ENCODE data around the gene POR.

DNA sequence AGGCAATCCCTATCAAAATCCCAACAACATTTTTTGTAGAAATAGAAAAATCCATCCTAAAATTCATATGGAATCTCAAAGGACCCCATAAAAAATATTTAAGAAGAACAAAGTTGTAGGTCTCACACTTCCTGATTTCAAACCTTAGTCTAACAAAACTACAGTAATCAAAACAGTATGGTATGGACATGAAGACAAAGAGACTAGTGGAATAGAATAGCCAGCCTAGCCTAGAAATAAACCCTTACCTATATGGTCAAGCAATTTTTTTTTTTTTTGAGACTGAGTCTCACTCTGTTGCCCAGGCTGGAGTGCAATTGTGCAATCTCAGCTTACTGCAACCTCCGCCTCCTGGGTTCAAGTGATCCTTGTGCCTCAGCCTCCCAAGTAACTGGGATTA lies 83.1 kb downstream of the POR start:
- TF ChIP-seq FOXJ3 (CRISPR knock-in tag; IDR thresholded peaks at IDR 0.05; ENCODE audit: borderline replicate concordance) (no peak), ZNF121 (CRISPR knock-in tag; IDR thresholded peaks at IDR 0.05) (no peak), ATF1 (CRISPR knock-in tag; IDR thresholded peaks at IDR 0.05) (no peak), NR2C2 (CRISPR knock-in tag; IDR thresholded peaks at IDR 0.05) (no peak)
- TF ChIP-seq, protein P1, sequence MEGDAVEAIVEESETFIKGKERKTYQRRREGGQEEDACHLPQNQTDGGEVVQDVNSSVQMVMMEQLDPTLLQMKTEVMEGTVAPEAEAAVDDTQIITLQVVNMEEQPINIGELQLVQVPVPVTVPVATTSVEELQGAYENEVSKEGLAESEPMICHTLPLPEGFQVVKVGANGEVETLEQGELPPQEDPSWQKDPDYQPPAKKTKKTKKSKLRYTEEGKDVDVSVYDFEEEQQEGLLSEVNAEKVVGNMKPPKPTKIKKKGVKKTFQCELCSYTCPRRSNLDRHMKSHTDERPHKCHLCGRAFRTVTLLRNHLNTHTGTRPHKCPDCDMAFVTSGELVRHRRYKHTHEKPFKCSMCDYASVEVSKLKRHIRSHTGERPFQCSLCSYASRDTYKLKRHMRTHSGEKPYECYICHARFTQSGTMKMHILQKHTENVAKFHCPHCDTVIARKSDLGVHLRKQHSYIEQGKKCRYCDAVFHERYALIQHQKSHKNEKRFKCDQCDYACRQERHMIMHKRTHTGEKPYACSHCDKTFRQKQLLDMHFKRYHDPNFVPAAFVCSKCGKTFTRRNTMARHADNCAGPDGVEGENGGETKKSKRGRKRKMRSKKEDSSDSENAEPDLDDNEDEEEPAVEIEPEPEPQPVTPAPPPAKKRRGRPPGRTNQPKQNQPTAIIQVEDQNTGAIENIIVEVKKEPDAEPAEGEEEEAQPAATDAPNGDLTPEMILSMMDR (IDR thresholded peaks at IDR 0.05): no peak
- TF ChIP-seq, protein P2, sequence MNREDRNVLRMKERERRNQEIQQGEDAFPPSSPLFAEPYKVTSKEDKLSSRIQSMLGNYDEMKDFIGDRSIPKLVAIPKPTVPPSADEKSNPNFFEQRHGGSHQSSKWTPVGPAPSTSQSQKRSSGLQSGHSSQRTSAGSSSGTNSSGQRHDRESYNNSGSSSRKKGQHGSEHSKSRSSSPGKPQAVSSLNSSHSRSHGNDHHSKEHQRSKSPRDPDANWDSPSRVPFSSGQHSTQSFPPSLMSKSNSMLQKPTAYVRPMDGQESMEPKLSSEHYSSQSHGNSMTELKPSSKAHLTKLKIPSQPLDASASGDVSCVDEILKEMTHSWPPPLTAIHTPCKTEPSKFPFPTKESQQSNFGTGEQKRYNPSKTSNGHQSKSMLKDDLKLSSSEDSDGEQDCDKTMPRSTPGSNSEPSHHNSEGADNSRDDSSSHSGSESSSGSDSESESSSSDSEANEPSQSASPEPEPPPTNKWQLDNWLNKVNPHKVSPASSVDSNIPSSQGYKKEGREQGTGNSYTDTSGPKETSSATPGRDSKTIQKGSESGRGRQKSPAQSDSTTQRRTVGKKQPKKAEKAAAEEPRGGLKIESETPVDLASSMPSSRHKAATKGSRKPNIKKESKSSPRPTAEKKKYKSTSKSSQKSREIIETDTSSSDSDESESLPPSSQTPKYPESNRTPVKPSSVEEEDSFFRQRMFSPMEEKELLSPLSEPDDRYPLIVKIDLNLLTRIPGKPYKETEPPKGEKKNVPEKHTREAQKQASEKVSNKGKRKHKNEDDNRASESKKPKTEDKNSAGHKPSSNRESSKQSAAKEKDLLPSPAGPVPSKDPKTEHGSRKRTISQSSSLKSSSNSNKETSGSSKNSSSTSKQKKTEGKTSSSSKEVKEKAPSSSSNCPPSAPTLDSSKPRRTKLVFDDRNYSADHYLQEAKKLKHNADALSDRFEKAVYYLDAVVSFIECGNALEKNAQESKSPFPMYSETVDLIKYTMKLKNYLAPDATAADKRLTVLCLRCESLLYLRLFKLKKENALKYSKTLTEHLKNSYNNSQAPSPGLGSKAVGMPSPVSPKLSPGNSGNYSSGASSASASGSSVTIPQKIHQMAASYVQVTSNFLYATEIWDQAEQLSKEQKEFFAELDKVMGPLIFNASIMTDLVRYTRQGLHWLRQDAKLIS (CRISPR knock-in tag; IDR thresholded peaks at IDR 0.05; ENCODE audit: borderline replicate concordance): no peak

Data from WTC11 (cell line).